NCI-H446 (cell line): ENCODE data around the gene RPL28.

Experiments
- DNase-seq, 2 experiments: peaks; one replicate each; lab custom pipeline; 2025; lab: John Stamatoyannopoulos, UW

The RPL28 gene

DNA sequence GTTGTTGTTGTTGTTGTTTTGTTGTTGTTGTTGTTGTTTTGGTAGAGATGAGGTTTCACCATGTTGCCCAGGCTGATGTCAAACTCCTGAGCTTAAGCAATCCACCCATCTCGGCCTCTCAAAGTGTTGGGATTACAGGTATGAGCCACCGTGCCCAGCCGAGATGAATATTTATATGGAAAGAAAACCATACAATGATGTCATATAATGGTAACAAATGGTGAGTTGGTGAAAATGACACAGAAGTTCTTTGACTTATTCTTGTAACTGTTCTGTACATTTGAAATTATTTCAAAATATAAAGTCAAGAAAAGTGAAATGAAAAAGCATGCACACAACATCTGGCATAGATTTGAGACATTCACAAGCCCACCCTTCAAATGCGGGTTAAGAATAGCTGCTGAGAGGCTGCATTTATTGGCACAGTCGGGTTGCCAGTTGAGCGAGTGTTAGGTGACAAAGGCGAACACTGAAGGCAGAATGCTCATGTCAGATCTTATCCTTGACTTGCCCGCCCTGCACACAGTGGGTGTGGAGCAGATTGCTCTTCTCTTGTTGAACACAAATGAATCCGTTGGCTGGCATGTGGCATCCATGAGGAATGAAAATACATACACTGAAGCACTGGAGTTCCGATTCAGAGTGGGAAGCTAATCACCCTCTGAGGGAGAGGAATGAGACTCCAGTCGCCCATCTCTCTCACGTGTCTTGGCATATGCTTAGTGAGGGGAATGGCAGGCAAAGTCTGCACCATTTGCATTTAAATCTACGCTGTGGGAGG is 37.7 kb downstream of the RPL28 start:
- no peak for DNase-seq

DNA sequence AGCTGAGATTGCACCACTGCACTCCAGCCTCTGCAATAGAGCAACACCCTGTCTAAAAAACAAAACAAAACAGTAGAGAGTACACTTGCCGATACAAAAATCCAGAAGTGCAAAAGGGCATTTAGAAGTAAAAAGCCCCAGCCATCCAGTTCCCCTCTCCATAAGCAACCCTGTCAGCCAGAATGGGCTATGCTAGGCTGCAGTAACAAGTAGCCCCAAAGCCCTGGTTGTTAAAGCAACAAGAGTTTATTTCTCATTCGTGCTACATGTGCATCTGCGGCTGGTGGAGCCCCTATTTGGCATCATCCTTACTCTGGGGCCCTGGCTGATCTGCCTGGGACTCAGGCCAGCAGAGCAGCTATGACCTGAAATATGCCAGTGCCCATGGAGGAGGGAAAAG is 38.8 kb downstream of the RPL28 start:
- no peak for DNase-seq

DNA sequence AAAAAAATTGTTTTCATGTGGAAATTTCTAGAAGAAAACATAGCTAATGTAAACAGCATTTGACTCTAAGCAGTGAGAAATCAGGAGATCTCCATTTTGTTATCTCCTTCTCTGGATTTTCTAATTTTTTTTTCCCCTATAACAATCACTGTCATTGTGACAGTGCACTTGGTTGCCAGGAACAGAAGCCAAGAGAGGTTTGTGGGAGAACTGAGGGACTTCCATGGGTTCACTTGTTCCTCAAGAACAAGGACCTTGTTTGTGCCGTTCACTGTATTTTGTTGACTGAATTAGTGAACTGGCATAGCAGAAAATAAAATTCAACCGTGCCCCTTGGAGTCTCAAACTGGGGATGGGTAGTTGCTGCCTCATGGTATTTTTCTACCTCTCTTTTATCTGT is 40.3 kb downstream of the RPL28 start:
- no peak for DNase-seq

DNA sequence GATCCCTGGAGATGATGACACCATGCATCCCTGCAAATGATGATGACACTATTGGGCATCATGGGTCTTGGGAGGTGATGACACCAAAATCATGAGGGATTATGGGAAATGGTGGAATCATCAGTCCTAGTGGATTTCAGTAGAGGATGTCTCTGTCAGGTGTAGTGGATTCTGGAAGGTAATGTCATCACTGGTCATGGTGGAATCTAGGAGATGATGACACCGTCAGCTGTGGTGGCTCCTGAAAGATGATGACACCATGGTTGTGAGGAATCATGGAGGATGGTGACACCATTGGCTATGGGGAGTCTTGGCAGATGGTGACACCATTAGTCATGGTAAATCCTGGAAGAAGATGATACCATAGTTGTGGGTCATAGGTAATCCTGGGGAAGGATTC is 45.5 kb downstream of the RPL28 start:
- no peak for DNase-seq

- no peak for DNase-seq
Measured at GRCh38 chr19:55432241-55432959, 46.7 kb downstream of the RPL28 start.

DNA sequence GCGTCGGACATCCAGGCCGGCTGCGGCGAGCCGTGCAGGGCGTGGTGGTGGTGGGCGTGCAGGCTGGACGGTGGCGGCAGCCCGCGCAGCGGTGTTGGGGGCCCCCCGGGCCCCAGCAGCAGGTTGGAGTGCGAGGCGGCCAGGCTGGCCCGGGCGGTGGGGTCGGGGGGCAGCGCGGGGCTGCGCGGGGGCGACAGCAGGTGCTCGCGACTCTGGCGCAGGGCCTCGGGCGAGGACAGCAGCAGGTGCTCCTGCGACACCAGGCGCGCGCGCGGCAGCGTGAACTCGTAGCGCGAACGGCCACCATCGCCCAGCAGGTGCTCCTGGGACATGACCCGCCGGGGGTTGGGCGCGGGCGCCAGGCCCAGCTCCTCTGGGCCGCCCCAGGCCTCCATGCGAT is 47.6 kb downstream of the RPL28 start:
- no peak for DNase-seq

GRCh38 chr19:55434356-55434919 is 48.7 kb downstream of the RPL28 start:
- no peak for DNase-seq

DNA sequence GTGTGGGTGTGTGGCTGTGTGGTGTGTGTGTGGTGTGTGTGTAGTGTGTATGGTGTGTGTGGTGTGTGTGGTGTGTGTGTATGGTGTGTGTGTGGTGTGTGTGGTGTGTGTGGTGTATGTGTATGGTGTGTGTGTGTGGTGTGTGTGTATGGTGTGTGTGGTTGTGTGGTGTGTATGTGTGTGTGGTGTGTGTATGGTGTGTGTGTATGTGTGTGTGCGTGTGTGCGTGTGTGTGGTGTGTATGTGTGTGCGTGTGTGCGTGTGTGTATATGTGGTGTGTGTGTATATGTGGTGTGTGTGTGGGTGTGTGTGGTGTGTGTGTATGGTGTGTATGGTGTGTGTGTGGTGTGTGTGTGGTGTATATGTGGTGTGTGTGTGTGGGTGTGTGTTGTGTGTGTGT is 49.3 kb downstream of the RPL28 start:
- no peak for DNase-seq

GRCh38 chr19:55436847-55437246 is 51.1 kb downstream of the RPL28 start:
- no peak for DNase-seq

DNA sequence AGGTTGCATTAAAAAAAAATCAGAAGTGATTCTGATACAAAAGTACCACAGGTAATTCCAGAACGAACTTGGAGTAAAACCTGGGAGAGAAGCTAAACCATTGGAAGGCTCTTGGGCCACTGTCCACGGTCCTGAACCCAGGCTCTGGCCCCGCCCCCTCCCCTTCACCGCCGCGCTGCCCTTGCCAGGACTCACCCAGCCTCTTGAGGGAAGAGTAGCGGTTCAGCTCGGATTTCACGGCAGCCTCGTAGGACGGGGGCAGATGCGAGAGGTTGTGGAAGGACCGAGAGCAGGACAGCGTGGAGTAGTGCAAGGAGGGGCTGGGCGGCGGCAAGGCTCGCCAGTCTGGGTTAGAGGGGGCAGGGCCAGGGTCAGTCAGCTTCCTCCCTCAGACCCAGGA is 51.7 kb downstream of the RPL28 start:
- DNase-seq: no peak

DNA sequence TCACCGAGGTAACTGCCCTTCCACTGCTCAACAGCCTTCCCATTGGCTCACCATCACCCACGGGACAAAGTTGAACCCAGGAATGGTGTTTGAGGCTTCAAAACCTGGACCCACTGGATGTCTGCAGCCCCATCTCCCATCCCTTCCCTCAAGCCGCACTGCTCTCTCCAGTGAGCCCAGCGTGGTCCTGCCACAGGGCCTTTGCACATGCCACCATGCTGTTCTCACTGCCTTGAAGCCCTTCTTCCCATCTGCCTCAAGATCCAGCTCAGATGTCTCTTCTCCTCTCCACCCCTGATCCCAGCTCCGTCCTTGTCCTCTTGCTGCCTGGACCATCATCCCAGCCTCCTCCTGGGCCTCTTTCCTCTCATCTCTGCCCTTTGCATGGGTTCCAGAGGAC is 53.3 kb downstream of the RPL28 start:
- no peak for DNase-seq

GRCh38 chr19:55440411-55441105 is 54.8 kb downstream of the RPL28 start:
- no peak for DNase-seq

DNA sequence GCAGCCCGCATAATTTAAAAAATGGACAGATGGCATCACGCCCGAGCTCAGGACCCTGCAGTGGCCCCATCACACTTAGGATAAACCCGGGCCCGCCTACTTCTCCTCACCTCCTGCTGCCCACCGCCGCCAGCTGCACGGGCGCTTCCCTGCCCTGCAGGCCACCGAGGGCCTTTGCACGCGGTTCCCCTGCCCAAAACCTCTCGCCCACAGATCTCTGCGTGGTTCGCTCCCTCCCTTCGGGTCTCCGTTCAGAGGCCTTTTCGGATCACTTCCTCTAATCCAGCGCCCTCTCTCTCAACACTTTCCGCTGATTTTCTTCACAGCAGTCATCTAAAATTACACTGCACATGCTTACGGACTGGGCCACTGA is 55.6 kb downstream of the RPL28 start:
- DNase-seq: no peak

GRCh38 chr19:55441692-55442321 is 56.1 kb downstream of the RPL28 start:
- no peak for DNase-seq

GRCh38 chr19:55442372-55442961 is 56.7 kb downstream of the RPL28 start:
- no peak for DNase-seq

DNA sequence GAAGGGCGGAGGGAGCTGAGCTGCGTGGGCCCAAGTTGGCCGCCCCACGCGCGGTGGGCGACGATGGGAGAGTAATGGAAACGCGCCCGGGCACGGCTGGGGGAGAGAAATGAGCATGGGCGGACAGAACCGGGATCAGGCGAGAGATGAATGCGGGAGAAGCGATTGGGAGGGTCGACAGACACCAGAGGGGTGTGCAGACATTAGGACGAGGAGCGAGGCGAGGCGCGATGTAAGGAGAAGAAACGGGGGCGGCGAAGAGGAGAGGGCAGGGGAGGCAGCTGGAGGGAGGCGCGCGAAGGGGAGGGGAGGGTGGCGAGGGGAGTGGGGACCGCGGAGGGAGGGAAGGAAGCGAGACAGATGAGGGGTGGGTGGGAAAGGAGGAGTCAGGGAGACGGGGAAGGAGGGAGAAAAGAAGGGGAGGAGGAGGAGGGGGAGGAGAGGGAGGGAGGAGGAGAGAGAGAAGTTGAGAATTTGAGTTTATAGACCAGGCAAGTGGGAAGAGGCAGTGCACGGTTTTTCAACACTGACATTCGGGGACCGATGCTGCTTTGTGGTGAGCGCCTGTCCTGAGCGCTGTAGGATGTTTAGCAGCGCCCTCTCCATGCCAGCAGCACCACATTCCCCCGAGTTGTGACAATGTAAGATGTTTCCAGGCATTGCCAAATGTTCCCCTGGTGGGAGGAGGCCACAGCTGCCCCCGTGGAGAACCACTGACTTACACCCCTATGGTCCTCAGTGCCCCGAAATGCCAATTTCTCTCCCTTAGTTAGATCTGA is 57.5 kb downstream of the RPL28 start, which contains the start of gene SHISA7:
SHISA7 (minus strand) TSS at position 256 of the 779 bp plus-strand sequence. CDS start 437 bp downstream, outside the sequence.
- DNase-seq: no peak

- no peak for DNase-seq
Measured at GRCh38 chr19:55443824-55444480, 58.2 kb downstream of the RPL28 start.

GRCh38 chr19:55444646-55445045 is 58.9 kb downstream of the RPL28 start:
- DNase-seq: no peak

GRCh38 chr19:55446060-55446459 is 60.3 kb downstream of the RPL28 start:
- no peak for DNase-seq

DNA sequence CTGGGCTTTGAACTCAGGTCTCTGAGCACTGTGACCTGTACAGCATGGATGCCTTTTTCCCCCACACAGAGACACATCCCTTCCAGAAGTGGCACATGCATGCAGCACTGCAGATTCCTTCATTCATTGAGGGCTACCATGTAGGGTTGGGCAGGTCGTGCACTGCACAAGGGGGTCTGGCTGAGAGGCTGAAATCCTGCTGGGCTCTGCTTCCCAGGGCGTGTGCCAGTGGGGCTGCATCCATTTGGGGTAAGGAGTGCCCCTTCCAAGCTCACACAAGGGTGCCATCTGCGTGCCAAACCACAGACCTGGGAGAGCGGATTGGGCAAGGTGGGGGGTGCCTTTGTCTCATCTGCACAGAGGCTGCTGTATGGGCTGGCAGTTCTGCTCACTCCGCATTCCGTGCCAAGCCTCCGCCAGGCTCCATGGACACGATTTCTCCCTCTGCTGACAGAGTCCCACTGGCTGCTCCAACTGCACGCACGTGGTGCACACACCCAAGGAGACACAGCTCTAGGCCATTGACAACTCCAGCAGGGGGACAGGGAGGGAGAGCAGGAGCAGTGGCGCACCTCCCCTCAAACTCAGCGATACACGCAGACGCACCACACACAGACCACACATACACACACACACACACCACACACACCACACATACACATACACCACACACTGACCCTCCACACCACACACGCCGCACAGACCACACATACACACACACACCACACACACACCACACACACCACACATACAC is 61.9 kb downstream of the RPL28 start:
- peak; percentile 61 to 71 for DNase-seq
